Measurements from ENCODE around the gene RPH3AL. TPM values are rescaled to one million over a fixed set of nuclear protein-coding genes. Genes with fewer than 3 reads are reported as not detected.

RPH3AL gene
- total RNA-seq, 1 experiment from 2014 or later: 26.0 TPM

GRCh38 chr17:179781-180380, 172.7 kb downstream of the RPH3AL start:
- no TSS peak for BruUV-seq (replicated peaks)
- no peaks in the 10 kb centered on the region for H3K4me1 ChIP-seq (replicated peaks; ENCODE audit: insufficient read depth)
- H3F3A ChIP-seq (ENCODE audit: insufficient read depth, low read depth): no peaks in the 10 kb centered on the region
- H3K9me3 ChIP-seq (ENCODE audit: insufficient read depth, low read depth): no peaks in the 10 kb centered on the region
- no peak for DNase-seq
- TF ChIP-seq EZH2 (IDR thresholded peaks at IDR 0.05; ENCODE audit: low read depth): no peak
- TF ChIP-seq CTCF (conservative IDR thresholded peaks at IDR 0.05): no peak
- H3K4me3 ChIP-seq: no peak overlapping the region
- H3K27ac ChIP-seq: no peak overlapping the region
- intact Hi-C loops (cut with micrococcal nuclease; ENCODE audit: unreplicated experiment): no loop called here
- H3K36me3 ChIP-seq (ENCODE audit: low read depth): no peaks in the 10 kb centered on the region
- no peaks in the 10 kb centered on the region for H4K20me1 ChIP-seq (ENCODE audit: insufficient read depth)
- H2AFZ ChIP-seq: no peak overlapping the region
- CTCF ChIA-PET: no interaction called here
- H3K79me2 ChIP-seq (ENCODE audit: low read depth): no peaks in the 10 kb centered on the region
- no peaks in the 10 kb centered on the region for H3K9me2 ChIP-seq (ENCODE audit: insufficient read depth)
- POLR2A ChIA-PET (ENCODE audit: unreplicated experiment): no interaction called here
- H3K27me3 ChIP-seq (ENCODE audit: insufficient read depth, low read depth): peaks cover 31% of the 10 kb centered on the region
- H3K4me2 ChIP-seq: no peak overlapping the region

GRCh38 chr17:179066-179432, 173.6 kb downstream of the RPH3AL start:
- H3K4me2 ChIP-seq: no peak overlapping the region
- H3K4me3 ChIP-seq: no peak overlapping the region
- no peaks in the 10 kb centered on the region for H4K20me1 ChIP-seq (ENCODE audit: insufficient read depth)
- peaks cover 27% of the 10 kb centered on the region for H3K27me3 ChIP-seq (ENCODE audit: insufficient read depth, low read depth)
- no peak overlapping the region for H2AFZ ChIP-seq
- H3K36me3 ChIP-seq (ENCODE audit: low read depth): no peaks in the 10 kb centered on the region
- no TSS peak for BruUV-seq (replicated peaks)
- CTCF ChIA-PET: interaction anchor here (0.6 kb wide), 1 partner anchor 33 kb away, joined by 4 read pairs; no protein-coding TSS in a partner anchor
- H3K4me1 ChIP-seq (replicated peaks; ENCODE audit: insufficient read depth): no peaks in the 10 kb centered on the region
- no peaks in the 10 kb centered on the region for H3K9me3 ChIP-seq (ENCODE audit: insufficient read depth, low read depth)
- TF ChIP-seq CTCF (conservative IDR thresholded peaks at IDR 0.05) (no peak), EZH2 (IDR thresholded peaks at IDR 0.05; ENCODE audit: low read depth) (no peak)
- no peak overlapping the region for H3K27ac ChIP-seq
- DNase-seq: no peak
- intact Hi-C loops (cut with micrococcal nuclease; ENCODE audit: unreplicated experiment): no loop called here
- no peaks in the 10 kb centered on the region for H3K79me2 ChIP-seq (ENCODE audit: low read depth)
- no peaks in the 10 kb centered on the region for H3K9me2 ChIP-seq (ENCODE audit: insufficient read depth)
- no peaks in the 10 kb centered on the region for H3F3A ChIP-seq (ENCODE audit: insufficient read depth, low read depth)
- POLR2A ChIA-PET (ENCODE audit: unreplicated experiment): no interaction called here

GRCh38 chr17:178292-179065, 174.1 kb downstream of the RPH3AL start:
- no peak for DNase-seq
- no peaks in the 10 kb centered on the region for H3K36me3 ChIP-seq (ENCODE audit: low read depth)
- H3K27ac ChIP-seq: no peak overlapping the region
- H3K79me2 ChIP-seq (ENCODE audit: low read depth): no peaks in the 10 kb centered on the region
- H4K20me1 ChIP-seq (ENCODE audit: insufficient read depth): no peaks in the 10 kb centered on the region
- H3K4me1 ChIP-seq (replicated peaks; ENCODE audit: insufficient read depth): no peaks in the 10 kb centered on the region
- no peak overlapping the region for H3K4me2 ChIP-seq
- peaks cover 26% of the 10 kb centered on the region for H3K27me3 ChIP-seq (ENCODE audit: insufficient read depth, low read depth)
- H2AFZ ChIP-seq: no peak overlapping the region
- TF ChIP-seq EZH2 (IDR thresholded peaks at IDR 0.05; ENCODE audit: low read depth) (no peak), CTCF (conservative IDR thresholded peaks at IDR 0.05) (no peak)
- intact Hi-C loops (cut with micrococcal nuclease; ENCODE audit: unreplicated experiment): no loop called here
- POLR2A ChIA-PET (ENCODE audit: unreplicated experiment): no interaction called here
- CTCF ChIA-PET: interaction anchor here (0.6 kb wide), 1 partner anchor 32 kb away, joined by 4 read pairs; no protein-coding TSS in a partner anchor
- H3K4me3 ChIP-seq: no peak overlapping the region
- no TSS peak for BruUV-seq (replicated peaks)
- no peaks in the 10 kb centered on the region for H3K9me3 ChIP-seq (ENCODE audit: insufficient read depth, low read depth)
- no peaks in the 10 kb centered on the region for H3F3A ChIP-seq (ENCODE audit: insufficient read depth, low read depth)
- no peaks in the 10 kb centered on the region for H3K9me2 ChIP-seq (ENCODE audit: insufficient read depth)
